ENCODE measurements around the gene PSMD11. TPM values are rescaled to one million over a fixed set of nuclear protein-coding genes. Genes with fewer than 3 reads are reported as not detected.

The PSMD11 gene
- total and polyA plus RNA-seq, 2 of the 13 experiments (the other 11 are each of a cell fraction or from before 2014, with no cell fraction given), result 69.8 to 152 TPM

GRCh38 chr17:32519228-32520103 is 75.2 kb downstream of the PSMD11 start:
- Histone ChIP-seq H4K20me1 (ENCODE audit: insufficient read depth, low read length) (no peaks in the 10 kb centered on the region), H3K79me2 (ENCODE audit: insufficient read depth, low read length) (no peaks in the 10 kb centered on the region), H3K4me3 (replicated peaks in 1 of 3; ENCODE audit: insufficient read depth in 1 of 3, low read depth in 2 of 3, low read length in 3 of 3) (no peak overlapping the region), H3K9me3 (ENCODE audit: low read length) (no peaks in the 10 kb centered on the region), H3K27ac (ENCODE audit: extremely low read length, insufficient read depth, low read length) (peak overlapping the region; percentile 24), H3K9ac (ENCODE audit: insufficient read depth, low read depth, low read length) (no peak overlapping the region), H2AFZ (ENCODE audit: low read length) (no peak overlapping the region), H3K27me3 (ENCODE audit: control insufficient read depth in 1 of 2, insufficient read depth in 2 of 2, low read length in 2 of 2) (no peaks in the 10 kb centered on the region; a peak in 1 of 5 replicates), H3K36me3 (replicated peaks in 1 of 2; ENCODE audit: control insufficient read depth in 1 of 2, insufficient read depth in 2 of 2, low read length in 2 of 2) (no peaks in the 10 kb centered on the region), H3K4me1 (ENCODE audit: insufficient read depth, low read length) (peaks cover 29% of the 10 kb centered on the region), H3K4me2 (ENCODE audit: low read depth, low read length) (peak overlapping the region; percentile 33)
- ChIA-PET CTCF (ENCODE audit: low intra/inter-chr PET ratio, low total read pairs) (no interaction called here), POLR2A (no interaction called here)
- ATAC-seq (no peak), FAIRE-seq (no peak), DNase-seq (ENCODE audit: low spot score) (no peak)
- no peak for TF ChIP-seq BORCS8-MEF2B (CRISPR knock-in tag; IDR thresholded peaks at IDR 0.05)
- no peak for TF ChIP-seq SMARCC2 (IDR thresholded peaks at IDR 0.05)
- TF ChIP-seq, protein P1, sequence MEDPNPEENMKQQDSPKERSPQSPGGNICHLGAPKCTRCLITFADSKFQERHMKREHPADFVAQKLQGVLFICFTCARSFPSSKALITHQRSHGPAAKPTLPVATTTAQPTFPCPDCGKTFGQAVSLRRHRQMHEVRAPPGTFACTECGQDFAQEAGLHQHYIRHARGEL (CRISPR knock-in tag; IDR thresholded peaks at IDR 0.05), result no peak
- no peak for TF ChIP-seq NR1H2 (CRISPR knock-in tag; IDR thresholded peaks at IDR 0.05; ENCODE audit: borderline replicate concordance, low read depth)
- TF ChIP-seq RFX5 (IDR thresholded peaks at IDR 0.05; ENCODE audit: low read depth, low read length), result no peak
- no peak for TF ChIP-seq ZNF563 (CRISPR knock-in tag; IDR thresholded peaks at IDR 0.05)
- TF ChIP-seq NPAS2 (CRISPR knock-in tag; IDR thresholded peaks at IDR 0.05; ENCODE audit: borderline replicate concordance), result no peak
- intact Hi-C loops (cut with micrococcal nuclease; ENCODE audit: unreplicated experiment) (no loop called here), in situ Hi-C loops (cut with HindIII; ENCODE audit: extremely low pct_ligation_motif_present, low pct_unique_long_range_greater_than_20kb) (no loop called here)
- WGBS (ENCODE audit: low lambda C conversion rate), result 91% methylated on average over 59 of the region's 61 CpGs
- no TSS peak for BruUV-seq (replicated peaks)
